ENCODE results near the gene CENPM.

The CENPM gene, protein sequence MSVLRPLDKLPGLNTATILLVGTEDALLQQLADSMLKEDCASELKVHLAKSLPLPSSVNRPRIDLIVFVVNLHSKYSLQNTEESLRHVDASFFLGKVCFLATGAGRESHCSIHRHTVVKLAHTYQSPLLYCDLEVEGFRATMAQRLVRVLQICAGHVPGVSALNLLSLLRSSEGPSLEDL

DNA sequence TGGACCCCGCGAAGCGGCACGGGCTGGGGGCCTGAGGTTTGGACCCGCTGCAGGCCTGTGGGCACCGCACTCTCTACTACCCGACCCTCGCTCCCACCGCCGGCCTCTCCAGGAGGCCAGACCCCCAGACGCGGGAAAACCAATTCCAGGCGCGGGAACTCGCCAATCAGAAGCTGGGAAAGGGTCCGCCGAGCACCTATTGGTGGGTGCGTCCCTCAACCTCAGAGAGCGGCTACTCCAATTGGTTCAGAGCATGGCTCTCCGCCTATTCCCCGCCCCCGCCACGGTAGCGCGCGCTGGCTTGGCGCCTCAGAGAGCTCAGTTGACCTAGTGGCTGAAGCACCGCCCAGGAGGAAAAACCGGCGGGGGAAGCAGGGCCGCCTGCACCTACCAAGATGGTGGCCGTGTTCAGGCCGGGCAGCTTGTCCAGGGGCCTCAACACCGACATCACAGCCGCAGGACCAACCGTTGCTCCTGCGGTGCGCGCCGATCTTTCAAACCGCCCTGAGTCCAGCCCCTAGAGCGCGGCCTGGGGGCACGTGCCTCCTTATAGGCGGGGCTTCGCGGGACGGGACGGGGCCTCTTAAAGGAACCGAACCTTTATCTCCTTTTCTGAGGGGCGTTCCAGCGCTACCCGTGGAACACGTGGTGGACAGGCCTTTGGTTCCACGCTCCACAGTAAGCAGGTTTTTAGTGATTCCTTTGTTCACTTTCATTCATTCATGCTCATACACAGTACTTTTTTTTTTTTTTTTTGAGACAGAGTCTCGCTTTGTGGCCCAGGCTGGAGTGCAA lies at the start of gene CENPM:
CENPM (minus strand) TSS at position 524 of the 795 bp plus-strand sequence; CDS start at position 448, 76 bp downstream.
- DNase-seq: peak; percentile 97

DNA sequence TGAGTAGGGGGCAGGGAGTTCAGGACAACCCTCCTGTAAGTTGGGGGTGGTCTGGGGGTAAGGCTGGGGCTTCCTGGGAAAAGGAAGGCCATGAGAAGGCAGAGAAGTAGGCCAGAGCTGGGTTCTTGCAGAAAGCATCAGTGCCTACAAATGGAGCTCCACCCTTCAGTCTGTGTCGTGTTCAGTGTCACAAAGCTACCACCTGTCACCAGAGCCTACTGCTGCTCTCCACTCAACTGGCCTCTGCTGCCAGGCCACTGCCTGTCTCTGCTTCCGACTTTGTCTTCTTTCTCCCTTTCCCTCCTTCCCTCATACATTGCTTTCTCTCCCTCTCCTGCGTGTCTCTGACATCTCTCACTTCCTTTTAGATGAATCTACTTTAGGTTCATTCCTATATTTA lies 48.3 kb upstream of the CENPM start:
- no peak for DNase-seq

DNA sequence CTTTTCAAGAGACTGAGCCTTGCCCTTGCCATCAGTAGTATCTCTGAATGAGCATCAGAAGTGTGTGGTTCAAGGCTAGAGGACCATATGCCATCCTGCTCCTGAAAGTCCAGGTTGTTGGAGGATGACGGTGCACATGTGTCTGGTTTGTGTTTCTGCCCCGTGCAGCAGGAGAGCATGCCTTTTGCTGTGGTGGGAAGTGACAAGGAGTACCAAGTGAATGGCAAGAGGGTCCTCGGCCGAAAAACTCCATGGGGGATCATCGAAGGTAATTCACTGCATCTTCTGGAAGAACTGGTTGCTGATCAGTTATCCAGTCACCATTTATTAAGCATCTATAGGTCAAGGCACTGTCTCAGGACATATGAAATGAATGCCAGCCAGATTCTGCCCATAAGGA lies 45.5 kb upstream of the CENPM start:
- DNase-seq: no peak

DNA sequence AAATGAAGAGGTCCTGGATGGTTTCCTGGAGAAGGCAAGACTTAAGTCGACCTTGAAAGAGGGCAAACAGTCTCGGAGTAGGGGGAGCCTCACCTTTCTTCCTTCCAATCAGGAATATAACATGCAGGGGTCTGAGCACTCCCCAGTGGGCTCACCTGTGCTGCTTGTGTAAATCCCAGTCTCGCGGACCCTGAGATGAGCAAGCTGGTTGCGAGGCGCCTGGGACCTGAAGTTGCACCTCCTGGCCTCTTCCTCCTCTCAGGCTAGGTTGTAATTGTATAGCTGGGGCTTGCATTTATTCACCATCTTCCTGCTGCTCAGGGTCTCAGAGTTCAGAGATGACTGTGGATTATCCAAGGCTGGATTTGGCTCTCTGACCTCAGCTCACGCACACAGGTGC lies 44.2 kb upstream of the CENPM start:
- no peak for DNase-seq

DNA sequence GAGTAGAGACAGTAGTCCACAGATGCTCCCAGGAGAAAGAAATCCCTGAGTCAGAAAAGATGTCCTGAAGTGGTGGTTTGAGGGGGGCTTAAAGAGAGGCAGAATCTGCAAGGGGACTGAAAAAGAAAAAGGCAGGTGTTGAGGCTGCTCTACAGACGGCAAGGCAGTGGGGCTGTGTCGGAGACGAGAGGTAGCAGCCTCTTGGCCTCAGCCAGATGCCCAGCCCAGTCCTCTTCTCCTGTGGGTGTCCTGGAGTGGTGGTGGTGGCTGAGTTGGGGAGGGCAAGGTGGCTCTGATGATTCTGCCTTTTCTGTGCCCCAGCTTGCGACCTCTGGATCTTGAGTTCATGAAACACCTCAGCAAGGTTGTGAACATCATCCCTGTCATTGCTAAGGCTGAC lies 42.3 kb upstream of the CENPM start:
- DNase-seq: no peak

DNA sequence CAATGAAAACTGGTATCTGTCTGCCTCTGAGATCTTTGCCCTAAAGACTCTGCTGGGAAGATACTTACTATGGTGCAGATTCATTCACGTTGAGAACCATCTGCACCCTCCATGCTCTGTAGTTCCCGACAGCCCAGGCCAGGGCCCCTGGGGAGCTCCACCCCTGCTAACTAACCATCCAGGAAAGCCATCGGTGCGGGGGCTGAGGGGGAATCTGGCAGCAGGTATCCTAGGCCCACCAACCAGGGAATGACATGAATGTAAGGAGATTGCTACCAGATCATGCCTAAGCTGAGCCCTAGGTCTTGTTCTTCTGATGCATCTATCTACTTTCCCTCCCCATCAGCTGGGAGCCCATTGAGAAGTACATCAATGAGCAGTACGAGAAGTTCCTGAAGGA lies 40.3 kb upstream of the CENPM start:
- DNase-seq: no peak

DNA sequence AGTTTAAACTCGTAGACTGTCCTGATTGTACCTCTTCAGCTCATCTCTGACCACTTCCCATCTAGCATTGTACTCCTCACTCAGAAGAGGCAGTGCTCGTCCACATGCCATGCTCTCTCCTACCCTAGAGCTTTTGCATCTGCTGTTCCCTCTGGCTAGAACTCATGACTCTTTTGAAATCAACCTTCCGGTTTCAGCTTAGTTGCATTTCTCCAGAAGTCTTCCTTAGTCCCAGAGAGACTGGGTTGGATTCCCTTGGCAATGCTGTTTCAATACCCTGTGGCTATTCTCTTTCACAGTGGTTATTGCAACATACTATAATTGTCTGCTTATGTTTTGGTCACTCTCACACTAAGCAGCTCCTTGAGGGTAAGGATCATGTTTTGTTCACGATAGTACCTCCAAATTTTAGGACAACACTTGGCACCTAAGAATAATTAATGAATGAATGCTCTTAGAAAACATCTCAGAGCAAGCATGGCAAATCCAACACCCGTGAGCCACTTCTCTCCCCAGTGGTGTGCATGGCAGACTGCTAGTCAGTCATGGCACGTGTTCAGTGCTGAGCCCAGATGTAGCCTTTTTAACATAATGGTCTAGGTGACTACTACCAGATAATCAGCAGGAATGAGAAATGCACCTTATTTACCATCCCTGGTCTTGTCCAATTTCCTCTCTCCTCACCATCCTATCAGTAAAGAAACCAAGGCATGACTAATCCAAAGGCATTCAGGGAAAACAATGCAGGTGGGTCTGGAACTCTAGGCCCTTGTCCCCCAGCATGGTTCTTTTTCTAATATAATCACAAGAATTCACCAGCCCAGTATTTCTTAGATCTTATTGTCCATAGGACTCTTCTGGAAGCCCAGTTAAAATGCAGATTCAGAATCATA lies 36.8 kb upstream of the CENPM start:
- DNase-seq: no peak

DNA sequence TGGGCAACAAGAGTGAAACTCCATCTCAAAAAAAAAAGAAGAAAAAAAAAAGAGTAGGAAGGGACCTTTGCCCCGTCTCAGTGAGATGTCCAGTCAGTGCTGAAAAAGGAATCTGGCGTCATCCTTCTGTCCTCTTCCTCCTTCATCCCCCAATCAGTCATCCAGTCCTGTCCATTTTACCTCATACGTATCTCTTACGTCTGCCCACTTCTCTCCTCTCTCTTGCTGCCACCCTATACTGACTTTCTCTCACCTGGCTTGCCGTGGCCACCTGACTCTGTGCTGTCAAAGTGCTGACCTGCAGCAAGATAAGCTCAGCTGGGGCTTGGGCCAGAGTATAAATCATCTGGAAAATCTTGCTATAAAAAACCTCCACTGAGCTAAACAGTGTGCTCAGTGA lies 35.9 kb upstream of the CENPM start:
- no peak for DNase-seq

DNA sequence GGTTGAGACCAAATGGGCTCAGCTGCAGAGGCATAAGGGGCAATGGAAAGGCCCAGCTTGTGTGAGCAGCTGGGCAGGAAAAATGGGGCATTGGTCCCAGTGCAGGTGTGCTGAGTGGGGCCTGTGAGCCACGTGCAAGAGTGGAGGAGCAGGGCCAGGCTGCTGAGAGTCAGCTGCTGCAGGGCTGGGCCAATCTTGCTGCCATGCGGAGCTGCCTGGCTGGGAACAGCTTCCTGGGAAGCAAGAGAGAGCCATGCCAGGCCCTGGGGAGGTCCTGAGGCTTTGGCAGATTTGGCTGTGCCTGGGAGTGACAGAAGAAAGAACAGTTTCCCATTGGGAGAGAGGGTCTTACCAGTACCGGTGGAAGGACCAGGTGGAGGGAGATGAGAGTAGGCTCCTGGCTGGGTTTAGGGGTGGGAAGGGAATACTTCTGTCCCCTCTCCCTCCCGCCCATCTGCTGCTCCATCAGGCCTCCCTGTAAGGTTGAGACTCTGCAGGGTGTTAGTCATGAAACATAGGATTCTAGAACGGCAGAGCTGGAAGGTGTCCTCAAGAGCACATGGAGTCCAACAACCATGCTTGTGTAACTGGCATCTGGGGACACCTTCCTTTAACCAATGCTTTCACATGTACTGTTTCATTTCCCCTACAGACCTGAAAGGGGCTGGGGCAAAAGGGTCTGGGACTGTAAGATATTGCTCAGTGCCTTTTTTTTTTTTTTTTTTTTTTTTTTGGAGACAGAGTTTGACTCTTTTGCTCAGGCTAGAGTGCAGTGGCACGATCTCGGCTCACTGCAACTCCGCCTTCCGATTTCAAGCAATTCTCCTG lies 32.7 kb upstream of the CENPM start:
- no peak for DNase-seq

DNA sequence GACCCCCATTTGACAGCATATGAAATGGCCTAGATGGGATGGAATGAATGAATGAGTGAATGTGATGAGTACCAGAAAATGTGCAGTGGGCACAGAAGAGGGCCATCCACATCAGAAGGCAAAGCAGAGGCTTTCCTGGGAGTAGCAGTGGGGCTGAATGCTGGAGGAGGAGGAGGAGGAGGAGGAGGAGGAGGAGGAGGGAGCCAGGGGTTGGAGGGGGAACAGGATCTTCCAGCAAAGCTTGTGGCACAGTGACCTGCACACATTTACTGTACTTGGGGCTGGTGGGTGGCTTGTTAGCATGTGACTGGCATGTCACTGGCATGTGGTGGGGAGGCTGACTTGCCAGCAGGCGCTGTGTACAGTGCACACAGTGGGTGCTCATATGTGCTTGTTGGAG lies 31.8 kb upstream of the CENPM start:
- DNase-seq: no peak

DNA sequence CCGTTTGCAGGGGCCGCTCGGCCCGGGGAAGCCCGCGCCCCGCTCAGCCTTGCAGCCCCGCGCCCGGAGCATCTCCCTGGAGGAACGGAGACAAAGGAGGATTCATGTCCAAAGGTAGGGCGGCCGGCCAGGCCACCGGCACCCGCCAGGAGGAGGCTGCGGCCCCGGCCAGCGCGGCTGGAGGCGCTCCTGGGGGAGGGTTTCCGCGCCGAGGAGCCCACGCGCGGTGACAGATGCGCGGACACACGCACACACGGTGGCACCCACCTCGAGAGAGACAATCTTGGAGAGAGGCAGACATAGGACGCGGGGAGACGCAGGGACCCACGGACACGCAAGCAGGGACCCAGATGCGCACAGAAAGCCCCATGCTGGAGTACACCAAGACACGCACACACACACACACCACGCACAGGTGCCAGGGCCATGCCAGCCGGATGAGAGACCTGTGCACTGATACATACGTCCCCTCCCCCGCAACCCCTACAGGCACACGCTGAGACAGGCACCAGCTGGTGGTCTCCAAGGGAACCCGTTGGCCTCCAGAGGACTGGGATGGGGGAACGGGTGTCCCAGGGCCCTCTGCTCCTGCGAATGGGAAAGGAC lies 30.1 kb upstream of the CENPM start:
- DNase-seq: no peak

DNA sequence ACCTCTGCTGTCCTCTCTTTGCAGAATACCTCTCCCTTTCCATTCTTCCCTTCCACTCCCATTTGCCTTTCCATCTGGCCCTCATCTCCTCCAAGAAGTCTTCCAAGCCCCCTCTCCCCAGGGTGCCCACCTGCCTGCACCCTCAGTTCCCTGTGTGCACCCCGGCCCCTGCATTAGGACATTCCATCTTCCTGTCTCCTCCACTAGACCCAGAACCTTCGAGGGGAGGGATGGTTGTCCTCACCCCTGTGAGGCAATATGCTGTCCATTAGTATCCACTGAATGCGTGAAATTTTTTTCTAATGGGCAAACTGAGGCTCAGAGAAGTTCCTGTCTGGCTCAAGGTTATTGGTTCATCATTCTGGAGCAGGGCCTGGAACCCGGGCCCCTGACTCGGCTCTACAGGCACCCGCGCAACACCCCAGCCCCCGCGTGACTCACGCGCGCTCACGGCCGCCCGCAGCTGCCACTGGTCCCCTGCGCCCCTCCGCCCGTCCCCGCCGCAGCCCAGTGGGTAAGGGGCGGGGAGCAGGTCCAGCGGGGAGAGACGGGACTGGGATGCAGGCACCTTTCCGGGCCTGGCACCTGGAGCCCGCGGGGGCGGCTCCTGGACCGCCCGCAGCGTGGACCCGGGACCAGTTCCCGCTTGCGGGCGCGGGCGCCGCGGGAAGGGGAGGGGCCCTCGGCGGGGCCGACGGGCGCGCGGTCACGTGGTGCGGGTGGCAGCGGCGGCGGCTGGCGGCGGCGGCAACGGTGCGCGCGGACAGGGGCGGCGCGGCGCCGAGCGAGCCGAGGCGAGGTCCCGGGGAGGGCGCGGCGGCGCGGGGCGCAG lies 29.3 kb upstream of the CENPM start:
- DNase-seq: peak; percentile 57

DNA sequence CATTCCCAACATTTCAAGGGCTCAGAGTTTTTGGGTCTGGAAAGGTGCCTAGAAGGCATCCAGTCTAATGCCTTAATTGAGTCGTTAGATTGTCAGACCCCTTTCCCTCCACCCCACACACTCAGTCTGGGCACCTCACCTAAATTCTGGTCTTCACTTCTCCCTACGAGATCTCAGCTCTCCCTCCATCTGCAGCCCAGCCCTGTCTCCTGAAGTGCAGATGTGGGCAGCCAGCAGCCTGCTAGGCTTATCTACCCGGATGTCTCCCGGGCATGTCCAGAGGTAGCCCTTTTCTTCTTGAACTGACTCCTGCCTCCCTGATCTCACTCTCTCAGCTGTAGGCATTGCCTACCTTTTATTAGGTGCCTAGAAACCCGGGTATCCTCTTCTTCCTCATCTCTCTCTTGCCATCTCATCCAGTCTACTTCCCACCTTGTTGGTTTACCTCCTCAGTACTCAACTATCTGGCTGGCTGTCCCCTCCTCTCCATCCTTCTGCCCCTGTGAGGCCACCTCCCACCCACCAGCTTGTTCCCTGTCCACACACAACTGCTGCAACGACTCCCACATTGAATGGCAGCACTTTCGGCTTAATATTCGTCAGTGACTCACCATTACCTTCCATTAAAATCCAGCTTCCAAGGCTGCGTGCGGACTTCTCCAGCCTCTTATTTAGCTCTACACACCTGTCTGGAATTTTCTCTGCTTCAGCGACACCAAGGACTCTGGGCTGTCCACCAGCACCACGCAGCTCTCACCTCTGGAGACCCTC lies 28.5 kb upstream of the CENPM start:
- DNase-seq: no peak

DNA sequence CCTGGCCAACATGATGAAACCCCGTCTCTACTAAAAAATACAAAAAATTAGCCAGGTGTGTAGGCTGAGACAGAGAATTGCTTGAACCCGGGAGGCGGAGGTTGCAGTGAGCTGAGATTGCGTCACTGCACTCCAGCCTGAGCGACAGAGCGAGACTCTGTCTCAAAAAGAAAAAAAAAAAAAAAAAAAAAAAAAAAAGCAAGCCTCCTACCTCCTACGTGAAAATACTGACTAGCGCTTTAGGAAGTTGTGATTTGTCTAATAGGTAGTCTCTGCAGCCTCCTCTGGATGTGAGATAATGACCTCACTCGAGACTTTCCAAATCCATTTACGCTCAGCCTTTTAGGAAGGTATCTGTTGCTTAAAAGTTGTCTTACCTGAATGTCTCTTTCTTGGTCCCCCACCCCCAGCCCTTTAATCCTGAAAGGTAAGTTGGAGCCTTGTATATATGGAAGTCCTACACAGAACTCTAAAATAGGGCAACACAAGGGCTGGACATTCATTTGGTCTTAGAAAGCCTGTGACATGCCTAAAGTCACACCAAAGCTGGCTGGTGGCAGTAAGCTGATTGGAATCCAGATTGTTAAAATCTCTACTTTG lies 27.8 kb upstream of the CENPM start:
- DNase-seq: no peak

DNA sequence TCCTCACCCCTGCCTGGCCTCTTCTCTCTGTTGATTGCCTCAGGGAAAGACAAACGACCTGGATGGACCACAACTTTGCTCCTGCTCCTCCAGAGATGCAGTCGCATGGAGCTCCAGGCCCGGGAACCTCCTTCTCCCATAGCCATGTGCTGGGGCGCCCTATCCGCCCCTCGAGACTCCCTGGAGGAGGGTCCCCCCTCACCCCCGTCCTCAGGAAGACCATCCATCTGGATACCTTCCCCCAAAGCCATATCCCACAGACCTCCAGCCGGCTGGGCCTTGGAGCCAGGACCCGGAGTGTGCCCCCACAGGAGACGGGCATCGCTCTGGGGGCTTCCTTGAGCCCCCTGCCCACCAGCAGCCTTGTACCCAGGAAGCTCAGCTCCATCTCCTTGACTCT lies 24.5 kb upstream of the CENPM start:
- no peak for DNase-seq

DNA sequence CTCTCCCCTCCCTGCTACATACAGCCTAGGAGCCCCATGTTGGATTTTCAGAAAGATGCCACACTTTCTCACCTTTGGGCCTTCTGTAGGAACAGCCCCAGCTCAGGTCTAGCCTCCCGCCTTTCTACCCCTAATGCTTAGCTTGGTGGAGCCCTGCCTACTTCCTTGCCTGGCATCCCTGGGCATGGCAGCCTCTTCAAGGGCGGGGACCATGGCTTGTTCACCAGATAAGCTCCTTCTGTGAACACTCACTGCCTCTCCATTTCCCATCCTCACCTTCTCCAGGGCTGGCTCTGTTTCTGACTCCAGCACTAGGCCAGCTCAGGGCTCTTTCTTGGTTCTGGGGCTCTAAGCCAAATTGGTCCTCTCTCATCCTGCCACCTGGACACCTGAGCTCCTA lies 23.6 kb upstream of the CENPM start:
- DNase-seq: no peak

DNA sequence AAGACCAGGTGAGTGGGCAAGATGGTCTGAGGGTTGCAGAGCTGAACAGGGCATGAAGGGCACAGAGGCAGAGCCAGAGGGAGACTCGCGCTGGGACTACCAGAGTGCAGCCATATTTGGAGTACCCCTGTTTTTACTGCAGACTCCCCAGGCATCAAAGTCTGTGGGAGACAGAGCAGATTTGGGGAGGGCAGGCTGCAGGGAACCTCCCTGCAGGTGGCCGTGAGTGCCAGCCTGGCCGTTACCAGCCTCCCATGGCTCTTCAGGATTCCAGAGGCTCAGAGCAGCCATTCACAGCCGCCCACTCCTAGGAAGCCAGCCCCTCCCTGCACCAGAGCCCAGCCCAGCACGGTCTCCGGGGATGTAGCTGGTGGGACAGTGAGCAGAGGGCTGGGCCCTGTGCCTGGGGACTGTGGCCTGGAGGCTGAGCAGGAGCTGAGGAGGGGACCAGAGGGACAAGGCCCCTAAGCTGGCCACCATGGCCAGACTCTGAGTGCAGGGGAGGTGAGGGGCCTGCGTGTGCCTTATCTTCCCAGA lies 22.2 kb upstream of the CENPM start, which contains the start of gene SEPTIN3:
SEPTIN3 (plus strand) TSS at position 334 of the 537 bp plus-strand sequence. CDS start 2,050 bp downstream, outside the sequence.
- no peak for DNase-seq

DNA sequence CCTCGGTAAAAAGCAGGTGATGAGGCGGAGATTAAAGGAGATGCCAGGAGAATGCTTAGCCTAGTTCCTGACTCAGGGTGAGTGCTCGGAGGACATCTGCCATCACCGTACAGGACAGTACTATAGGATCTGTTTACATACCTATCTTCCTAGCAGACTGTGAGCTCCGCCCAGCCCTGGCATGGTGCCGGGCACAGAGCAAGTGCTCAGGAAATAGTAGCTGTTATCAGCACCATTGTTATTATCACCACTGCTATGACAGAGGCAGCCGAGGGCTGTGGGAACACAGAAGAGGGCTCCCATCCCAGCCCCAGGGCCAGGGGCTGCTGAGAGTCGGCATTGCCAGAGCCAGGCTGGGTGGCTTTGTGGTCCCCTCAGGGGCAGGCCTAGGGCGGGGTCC lies 21.6 kb upstream of the CENPM start:
- DNase-seq: no peak

DNA sequence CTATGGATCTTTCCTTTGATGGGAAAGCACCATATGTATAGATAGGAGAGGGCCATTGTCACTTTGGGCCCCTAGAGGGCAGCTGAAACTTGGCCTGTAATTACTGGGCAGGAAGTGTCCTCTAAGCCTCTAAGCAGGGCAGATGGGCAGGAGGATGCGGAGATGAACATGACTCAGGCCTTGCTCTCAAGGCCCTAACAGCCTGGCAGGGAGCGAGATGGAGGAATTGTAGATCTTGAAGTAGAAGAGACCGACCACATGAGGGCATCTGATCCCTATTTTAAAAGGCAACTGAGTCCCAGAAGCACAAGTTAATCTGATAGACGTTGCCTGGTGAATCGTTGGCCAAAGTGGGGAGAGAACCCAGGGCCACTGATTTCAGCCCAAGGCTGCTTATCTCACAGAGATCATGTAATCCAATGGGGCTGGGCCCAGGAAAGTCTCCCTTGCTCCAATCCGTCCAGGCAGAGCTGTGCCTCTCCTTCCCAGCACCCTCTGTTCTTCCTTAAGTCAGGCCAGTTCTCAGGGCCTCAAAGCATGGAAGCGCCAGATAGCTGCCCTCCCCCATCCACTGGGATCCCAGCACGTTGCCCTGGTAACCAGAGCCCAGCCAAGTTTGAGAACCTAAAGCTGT lies 19.8 kb upstream of the CENPM start:
- no peak for DNase-seq
